ENCODE data around the gene ABHD5.

- TF ChIP-seq REST (IDR thresholded peaks at IDR 0.05; ENCODE audit: insufficient read depth in 1 of 2, low read depth in 2 of 2, low read length in 1 of 2) (no peak), TCF7L2 (IDR thresholded peaks at IDR 0.05; ENCODE audit: low read depth, low read length) (no peak)
These were observed 71.7 kb downstream of the ABHD5 start for GRCh38 chr3:43762451-43762850.

All from Panc1 (cell line).